NCI-H187 (cell line): ENCODE data around the gene GSN.

ENCODE experiments used
- DNase-seq, 2 experiments: peaks; one replicate each; lab custom pipeline; 2025; lab: John Stamatoyannopoulos, UW

Gene GSN

DNA sequence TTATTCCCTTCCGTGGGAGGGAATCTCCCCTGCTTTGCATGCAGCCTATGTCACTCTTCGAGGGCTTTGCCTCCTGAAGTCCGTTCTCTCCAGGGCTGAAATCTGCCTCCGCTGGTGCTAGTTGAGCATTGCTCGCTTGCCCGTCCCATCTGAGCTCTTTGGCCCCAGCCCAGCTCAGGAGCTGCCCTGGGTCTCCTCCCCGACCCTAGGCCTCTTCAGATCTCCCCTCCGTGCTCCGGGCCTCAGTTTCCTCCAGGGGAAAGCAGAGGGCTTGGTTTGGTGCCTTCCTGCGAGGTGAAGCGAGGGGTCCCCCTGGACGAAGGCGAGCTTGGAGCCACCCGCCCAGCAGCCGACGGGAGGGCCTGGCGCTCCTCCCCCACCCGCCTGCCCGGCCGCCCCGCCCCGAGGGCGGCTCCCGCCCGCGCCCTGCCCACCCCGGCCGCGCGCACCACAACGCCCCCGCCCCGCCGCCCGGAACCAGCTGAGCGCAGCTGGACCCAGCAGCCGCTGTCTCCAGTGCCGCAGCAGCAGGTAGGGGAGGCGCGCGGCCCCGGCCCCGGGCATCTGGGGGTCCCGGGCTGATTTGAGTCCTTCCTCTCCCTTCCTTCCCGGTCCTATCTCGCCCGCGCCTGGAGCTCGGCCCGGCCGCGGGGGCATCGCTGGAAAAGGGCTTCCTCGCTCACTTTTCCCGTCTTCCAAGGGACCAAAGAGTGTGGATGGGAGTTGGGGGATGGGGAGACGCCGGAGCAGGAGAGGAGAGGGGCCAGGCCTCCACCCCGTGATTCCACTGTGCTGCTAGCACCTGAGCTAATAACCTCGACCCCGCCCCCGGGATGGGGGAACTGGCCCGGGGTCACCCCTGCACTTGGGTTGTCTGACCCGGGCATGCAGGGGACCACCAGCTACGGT lies at the start of gene GSN:
Gene GSN (plus strand): TSS at position 474 of the 909 bp plus-strand sequence. CDS start 33,810 bp downstream, outside the sequence.
- DNase-seq = no peak

- no peak for DNase-seq
Measured at GRCh38 chr9:121218357-121219027, 49.5 kb upstream of the GSN start.

- DNase-seq = no peak
Measured at GRCh38 chr9:121219530-121219929, 48.4 kb upstream of the GSN start.

- no peak for DNase-seq
Measured at GRCh38 chr9:121220996-121221663, 46.8 kb upstream of the GSN start.

DNA sequence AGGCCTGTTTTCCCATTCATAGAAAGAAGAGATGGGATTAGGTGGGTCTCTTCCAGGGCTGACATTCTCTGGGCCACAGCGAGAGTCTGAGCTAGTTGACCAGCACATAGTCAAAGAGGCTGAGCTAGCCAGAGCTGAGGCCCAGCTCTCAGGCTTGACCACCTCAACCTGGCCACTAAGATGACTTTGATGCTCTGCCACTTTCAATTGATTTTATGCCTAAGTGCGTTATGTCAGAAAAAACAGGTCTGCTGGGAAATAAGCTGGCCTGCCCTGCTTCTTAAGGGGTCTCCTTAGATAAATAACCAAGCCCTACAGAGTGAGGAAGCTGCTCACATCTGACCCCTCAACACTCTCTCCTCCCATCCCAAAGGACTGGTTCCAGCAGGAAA lies 46.3 kb upstream of the GSN start:
- DNase-seq = no peak

- no peak for DNase-seq
Measured at GRCh38 chr9:121222524-121223171, 45.3 kb upstream of the GSN start.

- DNase-seq = no peak
Measured at GRCh38 chr9:121225240-121225639, 42.7 kb upstream of the GSN start.

- DNase-seq = no peak
Measured at GRCh38 chr9:121226175-121226574, 41.8 kb upstream of the GSN start.

- no peak for DNase-seq
Measured at GRCh38 chr9:121227862-121228261, 40.1 kb upstream of the GSN start.

GRCh38 chr9:121230256-121230655 lies 37.7 kb upstream of the GSN start:
- no peak for DNase-seq

DNA sequence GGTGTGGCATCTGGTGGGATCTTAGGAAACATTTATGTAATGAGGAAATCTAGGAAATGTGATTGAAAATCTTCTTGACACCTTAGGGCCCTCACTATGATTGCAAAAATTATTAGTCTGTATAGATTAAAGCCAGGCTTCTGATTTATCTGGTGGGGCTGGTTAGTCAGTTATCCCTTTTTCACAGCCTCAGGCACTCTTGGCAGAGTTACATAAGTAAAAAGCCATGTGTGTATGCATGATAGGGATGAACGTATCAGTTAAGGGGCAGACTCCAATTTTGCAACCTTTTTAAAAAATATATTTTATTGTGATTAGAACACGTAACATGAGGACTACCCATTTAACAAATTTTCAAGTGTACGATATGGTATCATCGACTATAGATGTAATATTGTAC lies 35.7 kb upstream of the GSN start:
- no peak for DNase-seq

DNA sequence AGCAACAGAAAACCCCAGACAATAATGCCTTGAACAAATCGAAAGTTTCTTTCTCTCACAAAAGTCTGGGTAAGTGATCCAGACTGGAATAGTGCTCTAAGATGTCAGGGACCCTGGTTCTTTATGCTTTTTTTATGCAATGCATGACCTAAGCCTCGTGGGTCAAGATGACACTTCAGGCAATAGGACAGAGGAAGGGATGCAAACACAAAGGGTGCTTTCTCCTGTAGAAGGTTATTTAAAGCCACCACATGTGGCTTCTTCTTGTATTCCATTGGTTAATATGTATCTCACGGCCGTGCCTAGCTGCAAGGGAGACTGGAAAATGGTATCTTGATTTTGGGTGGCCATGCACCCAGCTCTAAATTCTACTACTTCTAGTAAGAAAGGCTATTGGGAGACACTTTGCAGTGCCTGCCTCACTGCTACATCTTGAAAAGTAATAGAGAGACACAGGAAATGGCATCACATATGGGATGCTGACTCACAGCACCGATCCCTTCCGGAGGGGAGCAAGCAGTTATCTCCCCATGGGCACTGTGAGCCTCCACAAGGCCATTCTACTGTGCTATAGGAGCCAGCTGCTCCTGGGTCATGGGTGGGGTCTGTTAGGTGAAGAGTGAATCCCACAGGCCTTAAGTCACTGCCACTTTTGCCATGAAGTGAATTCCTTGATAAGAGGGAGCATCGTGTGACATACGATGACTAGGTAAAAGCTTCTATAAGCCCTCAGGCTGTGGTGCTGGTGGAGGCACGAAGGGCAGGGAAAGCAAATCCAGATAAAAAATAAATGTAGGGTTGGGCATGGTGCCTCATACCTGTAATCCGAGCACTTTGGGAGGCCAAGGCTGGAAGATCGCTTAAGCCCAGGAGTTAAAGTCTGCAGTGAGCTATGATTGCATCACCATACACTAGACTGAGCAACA lies 33.8 kb upstream of the GSN start:
- no peak for DNase-seq

GRCh38 chr9:121234832-121235161 lies 33.2 kb upstream of the GSN start:
- no peak for DNase-seq

- DNase-seq = no peak
Measured at GRCh38 chr9:121235512-121235911, 32.5 kb upstream of the GSN start.

DNA sequence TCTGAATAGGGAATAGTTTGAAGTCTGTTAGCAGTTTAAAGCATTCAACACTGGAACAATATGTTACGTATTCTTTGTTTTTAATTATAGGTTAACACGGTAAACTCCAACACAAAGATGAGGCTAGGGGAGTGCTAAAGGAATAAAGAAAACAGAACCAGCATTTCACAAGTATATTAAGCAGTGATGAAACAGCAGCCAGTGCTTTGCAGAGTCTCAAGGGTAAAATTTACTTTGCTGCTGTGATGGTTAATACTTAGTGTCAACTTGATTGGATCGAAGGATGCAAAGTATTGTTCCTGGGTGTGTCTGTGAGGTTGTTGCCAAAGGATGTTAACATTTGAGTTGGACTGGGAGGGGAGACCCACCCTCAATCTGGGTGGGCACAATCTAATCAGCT lies 30.0 kb upstream of the GSN start:
- DNase-seq = no peak

GRCh38 chr9:121239071-121239470 lies 28.9 kb upstream of the GSN start:
- no peak for DNase-seq

DNA sequence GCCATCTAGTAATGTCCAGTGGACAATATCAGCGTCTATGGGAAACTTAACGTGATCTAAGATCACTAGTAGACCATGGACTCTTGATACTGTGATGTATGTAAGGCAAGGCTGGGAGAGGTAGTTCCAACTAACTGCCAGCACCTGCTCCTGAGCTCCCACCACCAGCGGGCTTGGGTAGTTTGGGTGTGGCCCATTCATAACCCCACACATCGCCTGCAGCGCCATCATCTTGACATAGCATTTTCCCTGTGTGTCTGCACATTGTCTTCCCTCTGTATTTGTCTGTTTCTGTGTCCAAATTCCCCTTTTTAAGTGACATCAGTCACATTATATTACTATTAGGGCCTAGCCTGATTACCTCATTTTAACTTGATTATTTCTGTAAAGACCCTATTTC lies 28.1 kb upstream of the GSN start:
- DNase-seq = no peak

DNA sequence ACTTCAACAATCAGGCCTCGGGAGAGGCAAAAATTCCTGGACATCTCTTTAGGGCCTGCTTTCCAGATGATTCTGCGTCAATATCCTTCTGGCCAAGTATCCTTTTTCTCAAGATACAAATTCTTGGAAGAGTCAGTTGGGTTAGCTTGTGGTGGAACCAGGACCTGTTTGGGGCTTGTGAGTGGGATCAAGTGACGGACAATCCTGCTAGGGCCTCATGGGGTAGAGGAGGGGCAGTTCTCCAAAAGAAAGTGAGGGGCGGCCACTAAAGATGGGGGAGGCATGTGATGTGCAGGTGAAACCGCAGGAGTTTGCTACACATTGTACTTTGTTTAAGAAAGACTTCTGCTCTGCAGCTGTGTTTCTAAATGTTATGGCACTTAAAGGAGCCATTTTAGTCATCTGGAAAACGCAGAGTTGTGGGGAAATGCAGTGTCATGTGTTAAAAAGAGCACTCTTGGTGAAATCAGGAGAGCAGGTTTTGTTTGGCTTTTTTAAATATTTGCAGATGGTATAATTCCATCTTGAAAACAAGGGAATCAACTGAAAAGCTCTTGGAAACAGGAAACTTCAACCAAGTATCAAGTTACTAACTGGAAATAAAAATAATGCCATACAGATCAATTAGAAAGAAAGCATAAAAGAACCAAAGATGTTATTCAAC lies 27.4 kb upstream of the GSN start:
- no peak for DNase-seq

DNA sequence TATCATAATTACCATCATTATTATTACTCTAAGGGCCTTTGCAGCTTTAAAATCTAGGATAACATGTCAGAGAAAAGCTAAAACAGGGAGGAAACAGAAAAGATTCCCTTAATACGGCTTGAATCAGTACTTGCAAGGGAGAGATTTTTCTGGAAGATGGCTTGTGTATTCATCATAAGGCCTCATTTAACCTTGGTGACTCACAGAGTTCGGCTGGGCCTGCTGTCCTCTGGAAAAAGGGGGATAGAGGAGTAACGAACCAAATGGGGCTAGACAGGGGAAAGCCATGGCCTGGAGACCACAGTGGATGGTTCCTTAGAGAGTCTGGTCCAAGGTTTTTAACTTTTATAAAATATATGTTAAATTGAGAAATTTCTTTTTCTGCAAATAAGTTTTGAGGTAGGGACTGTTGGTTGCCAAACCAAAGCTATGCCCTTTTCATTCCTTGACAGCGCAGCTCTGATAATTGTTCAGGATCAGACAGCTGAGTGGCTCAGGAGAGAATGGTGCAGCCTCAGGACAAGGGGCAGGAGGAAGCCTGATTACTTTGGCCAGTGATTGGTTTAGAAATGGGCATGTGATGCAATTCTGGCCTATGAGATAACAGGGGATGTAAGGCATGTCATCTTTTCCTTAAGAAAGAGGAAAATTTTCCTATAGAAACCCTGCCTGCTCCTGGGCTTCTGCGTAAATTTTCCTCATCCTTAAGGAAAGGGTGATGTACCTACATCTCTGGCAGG lies 25.6 kb upstream of the GSN start:
- DNase-seq = no peak

DNA sequence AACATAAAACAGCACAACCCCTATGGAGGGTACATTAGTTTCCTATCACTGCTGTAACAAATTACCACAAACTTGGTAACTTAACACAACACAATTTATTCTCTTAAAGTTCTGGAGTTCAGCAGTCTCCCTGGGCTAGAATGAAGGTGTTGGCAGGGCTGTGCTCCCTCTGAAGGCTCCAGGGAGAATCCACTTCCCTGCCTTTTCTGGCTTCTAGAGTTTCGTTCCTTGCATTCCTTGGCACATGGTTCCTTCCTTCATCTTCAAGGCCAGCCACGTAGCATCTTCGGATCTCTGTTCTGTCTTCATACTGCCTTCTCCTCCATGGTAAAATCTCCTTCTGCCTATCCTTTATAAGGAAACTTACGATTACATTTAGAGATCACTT lies 25.0 kb upstream of the GSN start:
- DNase-seq = no peak
